ENCODE data around the gene CREB3L1.
"Not testable (repeated sequence)": the region's sequence is repeated elsewhere in the genome, so short reads cannot be mapped to it uniquely, and the experiment has no call there.

The CREB3L1 gene

DNA sequence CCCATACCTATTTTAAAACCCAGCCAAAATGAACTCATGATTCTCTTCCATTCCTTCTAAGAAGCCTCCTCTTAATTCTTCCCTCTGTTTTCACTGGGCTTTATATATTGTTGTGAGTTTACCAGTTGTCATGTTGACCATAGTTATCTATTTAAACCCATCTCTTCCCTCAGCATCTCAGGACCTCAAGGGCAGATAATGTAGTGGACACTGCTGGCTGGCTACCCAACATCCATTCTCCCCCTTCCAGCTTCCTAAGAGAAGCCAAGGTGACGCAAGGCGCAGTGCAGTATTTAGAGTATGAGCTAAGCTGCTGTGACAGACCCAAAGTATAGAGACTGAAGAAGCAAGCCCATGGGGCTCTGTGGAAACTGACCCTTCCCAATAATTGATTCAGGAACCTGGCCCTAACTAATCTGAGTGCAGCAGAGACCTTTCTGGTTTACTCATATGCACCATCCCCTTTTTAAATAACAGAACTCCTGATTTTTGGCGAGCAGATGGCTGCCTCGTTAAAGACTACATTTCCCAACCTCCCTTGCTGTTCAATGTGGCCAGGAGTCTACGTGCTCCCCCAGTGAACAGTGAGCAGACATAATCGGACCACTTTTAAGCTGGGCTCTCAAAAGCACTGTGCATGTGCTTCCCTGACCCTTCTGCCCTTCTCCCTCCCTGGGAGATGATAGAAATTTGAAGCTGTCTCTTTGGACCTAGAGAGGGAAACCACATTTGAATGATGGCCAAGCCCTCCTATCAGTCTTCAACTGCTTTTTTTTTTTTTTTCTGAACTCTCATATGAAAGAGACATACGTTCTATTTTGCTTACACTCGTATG is 28.1 kb upstream of the CREB3L1 start:
- DNase-seq, result no peak

DNA sequence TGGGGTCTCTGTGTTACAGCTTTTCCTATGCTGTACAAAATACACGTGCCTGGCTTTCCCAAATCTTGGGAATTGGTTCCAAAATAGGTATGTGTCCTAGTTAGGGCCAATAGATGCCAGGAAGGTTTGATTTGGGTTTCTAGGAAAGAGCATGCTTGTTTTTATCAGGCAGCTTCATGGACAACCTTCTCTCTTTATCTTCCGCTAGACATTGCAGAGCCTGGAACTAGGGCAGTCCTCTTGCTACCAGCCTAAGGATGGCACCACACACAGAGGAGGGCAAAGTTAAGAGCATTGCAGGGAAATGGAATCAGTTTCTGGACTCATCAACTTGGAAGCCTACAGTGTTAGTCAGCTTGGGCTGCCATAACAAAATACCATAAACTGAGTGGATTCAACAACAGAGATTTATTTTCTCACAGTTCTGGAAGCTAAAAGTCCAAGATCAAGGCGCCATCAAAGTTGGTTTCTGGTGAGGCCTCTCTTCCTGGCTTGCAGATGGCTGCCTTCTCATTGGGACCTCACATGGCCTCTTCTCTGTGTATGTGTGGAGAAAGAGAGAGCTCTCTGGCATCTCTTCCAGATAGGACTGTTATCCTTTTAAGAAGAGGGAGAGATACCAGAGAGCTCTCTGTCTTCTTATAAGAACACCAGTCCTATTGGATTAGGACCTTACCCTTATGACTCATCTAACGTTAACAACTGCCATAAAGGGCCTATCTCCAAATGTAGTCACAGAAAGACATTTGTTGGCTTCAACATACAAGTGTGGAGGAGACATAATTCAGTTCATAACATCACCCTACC is 27.3 kb upstream of the CREB3L1 start:
- DNase-seq, result no peak

DNA sequence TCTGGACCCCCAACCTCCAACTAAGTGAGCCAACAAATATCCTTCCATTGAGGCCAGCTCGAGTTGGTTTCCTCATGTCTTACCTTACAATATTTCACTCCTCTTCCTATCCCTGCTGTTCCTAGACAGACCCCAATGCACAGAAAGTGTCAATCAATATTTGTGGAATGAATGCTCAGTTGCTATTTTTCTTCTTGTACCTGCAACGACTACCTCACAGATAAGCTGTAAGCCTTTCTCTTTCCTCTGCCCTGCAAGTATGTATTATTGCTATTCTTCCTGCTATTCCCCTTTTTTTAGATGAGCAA is 26.8 kb upstream of the CREB3L1 start:
- DNase-seq, result no peak

DNA sequence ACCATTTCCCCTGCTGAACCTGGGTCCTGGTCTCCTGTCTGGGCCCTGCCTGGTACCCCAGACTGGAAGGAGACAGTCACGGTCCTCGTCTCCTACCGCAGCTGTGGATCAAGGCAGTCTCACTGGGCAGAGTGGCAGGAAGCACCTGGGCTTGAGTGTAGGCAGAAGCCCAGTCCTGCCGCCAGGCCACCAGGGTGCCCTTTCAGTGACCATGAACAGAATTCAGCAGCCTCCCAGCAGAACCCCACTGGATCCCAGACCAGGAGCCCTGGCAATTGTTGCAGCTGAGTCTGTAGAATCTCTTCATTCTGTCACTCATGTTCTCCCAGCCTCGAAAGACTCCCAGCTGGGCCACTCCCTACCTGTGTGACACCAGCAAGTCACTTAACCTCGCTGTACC is 25.5 kb upstream of the CREB3L1 start:
- no peak for DNase-seq

DNA sequence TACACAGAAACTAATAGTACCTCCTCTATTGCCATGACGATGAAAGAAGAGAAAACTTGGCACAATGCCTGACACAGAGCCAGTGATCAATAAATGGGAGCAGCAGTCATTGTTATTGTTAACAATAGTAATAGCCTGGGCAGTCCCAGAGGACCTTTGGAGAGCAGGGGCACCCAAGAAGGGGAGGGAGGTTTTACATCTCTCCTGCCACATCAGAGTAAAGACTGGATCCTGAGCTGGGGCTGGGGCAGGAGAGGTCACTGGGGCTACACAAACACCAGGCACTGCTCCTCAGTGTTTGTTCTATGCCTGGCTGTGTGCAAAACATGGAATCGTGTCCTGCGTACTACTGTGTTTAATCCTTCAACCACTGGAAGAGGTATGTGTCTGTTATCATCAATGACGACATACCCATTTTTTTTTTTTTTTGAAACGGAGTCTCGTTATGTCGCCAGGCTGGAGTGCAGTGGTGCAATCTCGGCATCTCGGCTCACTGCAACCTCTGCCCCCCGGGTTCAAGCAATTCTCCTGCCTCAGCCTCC is 25.0 kb upstream of the CREB3L1 start:
- DNase-seq, result no peak

DNA sequence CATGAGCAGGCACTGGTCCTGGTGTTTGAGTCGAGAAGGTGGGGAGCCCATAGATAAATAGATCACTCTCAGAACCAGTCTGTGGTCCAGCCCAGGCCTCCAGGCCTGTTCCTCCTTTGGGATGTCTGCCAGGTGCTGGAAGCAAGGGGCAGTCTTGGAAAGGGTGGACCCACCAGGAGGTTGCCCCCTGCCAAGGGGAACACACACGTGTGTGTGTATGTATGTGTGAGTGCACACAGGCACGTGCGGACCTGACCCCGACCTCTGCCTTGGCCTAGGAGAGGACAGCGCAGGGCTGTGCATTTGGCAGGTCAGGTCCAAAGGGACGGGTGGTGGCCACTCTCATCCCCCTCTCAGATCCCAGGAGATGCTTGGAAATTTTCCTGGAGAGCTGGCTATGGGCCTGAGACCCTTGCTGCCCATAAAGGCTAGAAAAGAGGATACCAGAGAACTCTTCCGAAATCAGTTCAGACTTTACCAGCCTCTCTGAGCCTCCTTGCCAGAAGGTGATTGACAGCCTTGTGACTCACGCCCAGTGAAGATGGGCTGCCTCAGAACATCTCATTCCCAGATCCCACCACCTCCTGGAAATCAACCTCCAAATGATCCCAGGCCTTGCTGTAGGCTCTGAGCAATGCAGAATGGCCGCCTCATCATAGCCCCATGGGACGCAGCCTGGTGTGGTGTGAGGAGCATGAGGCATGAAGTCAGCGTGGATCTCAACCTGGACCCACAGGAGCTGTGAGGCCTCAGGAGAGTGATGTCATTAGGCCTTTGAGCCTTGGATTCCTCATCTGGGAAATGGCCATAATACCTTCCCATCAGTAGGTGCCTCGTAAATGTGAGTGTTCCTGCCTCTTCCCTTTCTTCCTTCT is 24.0 kb upstream of the CREB3L1 start:
- no peak for DNase-seq

DNA sequence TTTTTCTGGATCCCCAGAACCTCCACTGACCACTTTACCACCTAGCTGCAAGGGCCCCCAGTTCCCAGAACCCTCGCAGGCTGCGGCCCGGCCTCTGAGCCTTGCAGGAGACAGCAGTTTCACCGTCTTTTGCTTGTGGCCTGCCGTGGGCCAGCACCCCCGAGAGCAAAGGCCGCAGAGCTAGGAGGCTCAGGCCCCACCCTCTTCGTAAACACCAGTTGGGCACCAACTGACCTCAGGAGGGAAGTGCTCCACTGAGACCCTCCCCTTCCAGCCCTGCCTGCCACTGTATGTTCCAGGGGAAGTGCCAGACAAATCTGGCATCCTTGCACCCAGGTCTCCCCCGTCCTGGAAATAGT is 23.4 kb upstream of the CREB3L1 start:
- no peak for DNase-seq

DNA sequence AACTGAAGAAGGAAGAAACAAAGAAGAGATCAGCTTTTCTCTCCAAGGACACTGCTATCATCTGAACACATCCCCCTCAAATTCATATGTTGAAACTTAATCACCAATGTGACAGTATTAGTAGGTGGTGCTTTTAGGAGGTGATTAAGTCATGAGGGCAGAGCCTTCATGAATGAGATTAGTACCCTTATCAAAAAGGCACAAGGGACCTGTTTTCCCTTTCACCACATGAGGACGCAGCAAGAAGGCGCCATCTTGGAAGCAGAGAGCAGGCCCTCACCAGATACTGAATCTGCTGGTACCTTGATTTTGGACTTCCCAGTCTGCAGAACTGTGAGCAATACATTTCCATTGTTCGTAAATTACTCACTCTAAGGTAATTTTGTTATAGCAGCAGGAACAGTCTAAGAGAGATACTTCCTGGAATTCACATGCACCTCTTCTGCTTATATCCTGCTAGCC is 20.9 kb upstream of the CREB3L1 start:
- no peak for DNase-seq

DNA sequence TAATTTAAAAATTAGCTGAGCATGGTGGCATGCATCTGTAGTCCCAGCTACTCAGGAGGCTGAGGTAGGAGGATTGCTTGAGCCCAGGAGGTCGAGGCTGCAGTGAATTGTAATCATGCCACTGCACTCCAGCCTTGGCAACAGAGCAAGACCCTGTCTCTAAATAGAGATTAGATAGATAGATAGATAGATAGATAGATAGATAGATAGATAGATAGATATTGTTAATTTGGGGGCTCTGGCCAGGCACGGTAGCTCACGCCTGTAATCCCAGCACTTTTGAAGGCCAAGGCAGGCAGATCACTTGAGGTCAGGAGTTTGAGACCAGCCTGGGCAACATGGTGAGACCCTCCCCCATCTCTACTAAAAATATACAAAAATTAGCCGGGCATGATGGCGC is 18.1 kb upstream of the CREB3L1 start:
- not testable (repeated sequence) for DNase-seq

DNA sequence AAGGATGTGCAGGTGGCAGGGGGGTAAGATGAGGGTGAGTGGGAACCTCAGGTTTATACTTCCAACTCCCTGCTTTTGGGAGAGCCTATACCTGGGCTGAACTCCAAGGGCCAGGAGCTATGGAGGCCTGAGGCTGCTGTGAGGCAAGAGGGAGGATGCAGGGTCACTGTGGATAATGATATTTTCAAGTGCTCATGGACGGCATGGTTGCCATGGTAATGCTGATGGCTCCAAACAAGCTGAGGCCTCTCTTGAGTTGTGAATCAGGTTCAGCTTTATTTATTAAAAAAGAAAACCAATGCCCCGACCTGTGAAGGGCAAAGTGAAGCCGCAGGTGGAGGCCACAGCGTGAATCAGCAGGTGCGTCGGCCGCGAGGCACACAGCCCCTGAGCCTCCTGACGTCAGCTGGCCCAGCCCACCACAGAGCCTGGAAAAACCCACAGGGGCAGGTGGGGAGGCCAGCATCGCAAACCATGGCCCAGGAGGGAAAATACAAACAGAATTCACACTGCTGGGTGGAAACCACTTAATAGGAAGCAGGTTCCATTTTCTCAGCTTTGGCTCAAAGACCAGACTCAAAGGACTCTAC is 17.4 kb upstream of the CREB3L1 start:
- DNase-seq, result no peak

DNA sequence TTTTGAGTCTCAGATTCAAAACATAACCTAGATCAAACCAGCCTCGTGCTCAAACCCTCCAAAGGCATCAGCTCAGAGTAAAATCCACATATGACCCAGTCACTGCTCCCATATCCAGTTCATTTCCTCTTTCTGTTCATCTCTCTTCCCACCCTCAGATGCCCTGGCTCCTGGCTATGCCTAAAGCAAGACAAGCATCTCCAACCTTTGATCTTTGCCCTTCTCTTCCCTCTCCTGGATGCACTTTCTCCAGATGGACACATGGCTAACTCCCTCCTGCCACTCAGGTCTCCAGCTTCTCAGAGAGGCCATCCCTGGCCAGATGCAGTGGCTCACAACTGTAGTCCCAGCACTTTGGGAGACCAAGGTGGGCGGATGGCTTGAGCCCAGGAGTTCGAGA is 14.3 kb upstream of the CREB3L1 start:
- no peak for DNase-seq

DNA sequence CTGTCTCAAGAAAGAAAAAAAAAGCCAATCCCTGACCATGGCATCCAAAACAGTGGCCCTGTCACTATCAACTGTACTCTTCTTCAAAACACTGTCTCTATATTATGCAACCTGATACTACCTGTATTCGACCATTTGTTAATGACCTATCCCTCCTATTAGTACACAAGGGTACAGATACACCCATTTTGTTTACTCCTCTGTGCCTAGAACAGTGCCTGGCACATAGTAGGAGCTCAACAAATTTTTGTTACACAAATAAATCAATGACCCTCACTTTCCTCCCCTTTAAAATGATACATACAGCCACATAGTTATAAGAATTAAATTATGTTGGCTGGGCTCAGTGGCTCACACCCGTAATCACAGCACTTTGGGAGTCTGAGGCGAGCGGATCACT is 13.4 kb upstream of the CREB3L1 start:
- DNase-seq, result no peak

DNA sequence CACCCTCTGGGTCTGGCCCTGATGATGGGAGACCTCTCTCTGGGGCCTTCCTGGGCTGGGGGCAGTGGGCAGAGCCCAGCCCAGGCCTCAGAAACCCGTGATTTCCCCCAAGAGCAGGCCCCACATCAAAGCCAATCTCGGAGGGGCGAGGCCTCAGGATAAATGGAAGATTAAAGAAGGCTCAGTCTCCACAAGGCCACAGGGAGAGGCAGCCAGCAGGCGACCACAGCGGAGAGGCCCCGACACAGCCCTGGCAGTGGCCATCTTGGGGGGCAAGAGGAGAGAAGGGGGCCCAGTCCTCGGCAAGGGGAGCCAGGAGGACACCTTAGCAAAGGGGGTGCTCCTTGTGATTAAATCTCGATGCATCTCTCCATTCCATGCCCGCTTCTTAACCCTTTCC is 12.5 kb upstream of the CREB3L1 start:
- DNase-seq, result no peak

DNA sequence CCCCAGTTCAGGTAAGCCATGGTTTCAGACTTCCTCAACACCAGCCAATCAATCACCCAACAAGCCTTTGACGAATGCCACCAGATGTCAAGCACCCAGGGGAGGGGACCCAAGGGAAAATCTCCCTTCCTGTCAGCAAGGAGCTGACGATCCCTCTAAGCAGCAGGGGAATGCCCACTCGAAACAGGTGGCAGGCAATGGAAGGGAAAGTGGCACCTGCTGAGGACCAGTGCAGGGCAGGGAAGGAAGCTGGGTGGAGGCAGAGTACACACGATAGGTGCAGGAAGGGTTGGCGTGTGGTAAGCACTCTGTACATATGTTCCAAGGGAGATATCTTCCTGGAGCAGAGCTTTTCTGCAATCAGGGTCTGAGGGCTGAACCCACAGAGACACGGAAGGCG is 11.7 kb upstream of the CREB3L1 start:
- no peak for DNase-seq

DNA sequence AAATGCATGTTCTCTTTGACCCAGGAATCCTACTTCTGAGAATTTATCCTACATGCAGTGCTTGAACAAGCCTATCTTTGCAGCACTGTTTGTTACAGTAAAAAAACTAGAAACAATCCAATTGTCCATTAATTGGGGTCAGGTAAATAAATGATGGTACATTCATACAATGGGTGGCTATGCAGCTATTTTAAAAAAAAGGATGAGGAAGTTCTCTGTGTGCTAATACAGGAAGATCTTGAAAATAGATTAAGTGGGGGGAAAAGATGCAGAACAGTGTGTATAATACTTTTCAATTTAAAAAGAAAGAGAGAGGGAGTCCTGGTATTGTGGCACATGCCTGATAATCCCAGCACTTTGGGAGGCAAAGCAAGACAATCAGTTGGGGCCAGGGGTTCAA is 9.5 kb upstream of the CREB3L1 start:
- no peak for DNase-seq

DNA sequence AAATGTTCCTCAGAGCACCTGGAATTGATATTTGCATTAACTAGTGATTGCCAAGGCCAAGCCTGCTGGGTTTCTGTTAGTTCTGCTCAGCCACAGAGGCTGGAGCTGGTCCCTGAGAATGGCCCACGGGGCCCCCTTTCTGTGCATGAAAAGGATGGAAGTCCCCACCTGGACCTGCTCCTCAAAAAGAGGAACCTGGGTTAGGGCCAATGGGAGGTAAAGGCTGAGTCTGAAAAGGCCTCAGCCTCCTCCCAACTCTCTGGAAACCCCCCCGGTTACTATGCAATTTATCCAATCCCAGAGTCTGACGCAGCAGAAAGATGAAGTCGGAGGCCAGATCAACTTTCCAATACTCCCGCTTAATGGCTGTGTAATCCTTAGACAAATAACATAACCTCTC is 6.8 kb upstream of the CREB3L1 start:
- DNase-seq, result no peak

DNA sequence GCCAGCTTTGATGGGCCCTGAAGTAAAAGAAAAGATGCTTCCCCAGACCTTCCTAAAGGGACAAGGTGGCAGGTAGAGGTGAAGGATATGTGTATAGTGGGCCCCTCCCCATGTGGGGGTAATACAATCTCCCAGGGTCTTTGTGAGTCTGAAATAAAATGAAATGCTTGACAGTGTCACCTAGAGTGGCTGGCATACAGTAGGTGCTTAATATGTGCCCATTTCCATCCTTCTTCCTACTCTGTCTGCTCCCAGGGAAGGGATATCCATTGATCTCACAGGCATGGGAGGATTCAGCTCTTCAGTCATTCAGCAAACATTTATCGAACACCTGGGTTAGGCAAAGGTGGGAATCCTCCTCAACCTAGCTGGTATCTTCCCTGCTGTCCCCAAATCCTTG is 6.1 kb upstream of the CREB3L1 start:
- no peak for DNase-seq

DNA sequence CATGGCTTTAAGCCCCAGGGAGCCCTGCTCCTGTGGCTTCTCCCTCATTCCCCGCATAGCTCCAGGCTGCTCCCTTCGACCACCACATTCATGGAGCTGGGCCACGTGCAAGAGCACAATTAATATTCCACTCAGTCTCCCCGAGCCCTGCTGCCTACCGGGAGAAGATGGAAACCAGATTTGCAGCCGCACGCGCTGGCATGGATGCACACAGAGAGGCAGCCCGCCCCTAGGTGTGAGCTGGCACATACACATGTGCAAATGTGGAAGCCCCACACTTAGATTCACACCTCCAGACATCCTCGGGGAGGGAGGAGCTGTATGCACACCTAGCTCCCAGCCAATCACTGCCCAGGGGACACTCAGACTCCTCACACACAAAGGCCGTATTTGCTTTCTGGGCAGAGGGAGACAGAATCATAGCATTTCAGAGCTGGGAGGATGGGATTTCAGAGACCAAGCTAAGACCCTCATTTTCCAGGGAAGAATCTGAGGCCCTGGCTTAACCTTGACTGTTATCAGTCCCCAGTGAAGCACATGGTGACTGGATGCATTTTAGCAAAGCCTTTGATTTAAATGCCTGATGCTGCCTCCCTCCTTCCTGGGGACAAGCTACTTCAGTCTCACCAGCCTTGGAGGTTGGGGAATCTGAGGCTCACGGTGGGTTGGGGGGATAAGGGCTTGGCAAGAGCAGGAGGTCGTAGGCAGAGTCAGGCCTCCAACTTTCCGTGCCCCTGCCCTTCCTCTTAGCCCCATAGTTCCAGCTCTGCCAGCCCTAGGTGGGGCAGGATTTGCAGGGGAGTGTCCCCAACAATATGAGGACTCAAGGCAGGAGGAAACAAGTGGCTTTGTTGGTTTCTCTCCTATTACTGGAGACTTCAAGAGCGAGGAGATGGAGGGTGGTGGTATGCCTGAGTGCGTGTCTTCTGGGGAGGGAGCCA is 5.3 kb upstream of the CREB3L1 start:
- no peak for DNase-seq

DNA sequence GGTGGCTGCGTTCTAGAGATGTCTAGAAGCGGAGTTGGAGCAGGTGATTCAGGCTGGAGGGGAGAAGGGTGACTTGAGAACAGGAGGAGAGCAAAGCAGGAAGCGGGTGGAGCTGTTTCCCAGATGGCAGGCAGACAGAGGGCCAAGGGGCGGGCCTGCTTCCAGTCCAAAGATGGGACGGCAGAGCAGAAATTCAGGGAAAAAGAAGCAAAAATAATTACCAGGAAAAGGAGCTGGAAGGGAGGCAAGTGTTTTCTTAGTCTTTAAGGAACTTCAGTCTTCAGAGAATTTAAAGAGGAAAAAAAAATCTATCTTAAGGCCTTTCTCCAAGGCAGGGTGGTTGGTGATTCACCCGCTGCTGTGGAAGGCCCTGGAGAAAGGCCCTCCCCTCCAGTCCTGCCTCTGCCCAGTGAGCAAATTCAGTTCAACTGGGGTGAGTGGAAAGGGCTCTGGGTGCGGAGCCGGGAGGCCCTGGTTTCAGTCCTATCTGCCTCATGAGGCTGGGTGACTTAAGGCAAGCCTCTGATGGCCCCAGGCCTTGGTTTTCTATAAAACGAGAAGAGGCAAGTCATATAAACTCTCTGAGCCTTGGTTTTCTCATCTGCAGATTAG is 4.5 kb upstream of the CREB3L1 start:
- DNase-seq, result no peak

DNA sequence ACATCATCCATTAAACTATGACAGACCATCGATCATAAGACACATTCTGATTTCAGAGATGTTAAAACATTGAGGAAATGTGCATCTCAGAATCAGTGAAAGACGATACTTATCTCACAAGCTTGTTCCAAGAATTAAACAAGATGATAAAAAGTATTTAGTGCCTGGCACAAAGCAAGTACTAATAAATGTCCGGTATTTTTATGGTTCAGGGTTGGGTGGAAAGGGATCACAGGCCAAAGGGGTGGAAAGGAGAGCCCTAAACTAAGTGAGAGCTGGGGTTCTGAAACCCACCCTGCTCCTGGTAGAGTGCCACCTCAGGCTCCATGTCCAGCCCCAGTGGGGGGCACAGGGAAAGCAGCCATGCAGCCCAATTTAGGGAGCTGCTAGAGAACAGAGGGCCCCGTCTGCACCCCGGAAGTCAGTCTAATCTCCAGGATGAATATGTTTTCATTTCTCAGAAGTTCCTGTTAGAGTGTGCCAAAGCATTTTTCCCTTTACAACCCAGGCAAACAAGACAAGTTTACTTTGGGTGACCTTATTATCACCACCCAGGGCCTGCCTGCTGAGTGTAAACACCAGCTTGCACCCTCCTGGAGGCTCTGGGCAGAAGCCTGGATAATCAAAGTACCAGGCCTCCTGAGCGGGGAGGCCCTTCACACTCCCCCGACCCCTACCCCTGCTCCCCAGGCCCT is 3.8 kb upstream of the CREB3L1 start:
- DNase-seq, result no peak
